IMR-90 (cell line): Measurements from ENCODE around the gene IL1F10. TPM values are rescaled to one million over a fixed set of nuclear protein-coding genes. Genes with fewer than 3 reads are reported as not detected.

Experiments
- ATAC-seq: fragments of 200-7000 bp; cut with Tn5 transposase; 2 replicates; pipeline ENCODE4 v1.9.1; 2020; ENCODE audit warnings: low read depth, mild to moderate bottlenecking, moderate library complexity
- BruUV-seq: library from RNA; stranded (reverse); fragments of 400-500 nt; replicated peaks from 2 replicates; lab custom pipeline; 2021; lab: Mats Ljungman, UMichigan
- CTCF ChIA-PET: fragments of 300-600 bp; formaldehyde crosslinking; extraction: SDS; loops from one replicate; lab custom pipeline; 2021; ENCODE audit warnings: antibody characterized with exemption; lab: Yijun Ruan, JAX
- POLR2A ChIA-PET: fragments of 300-600 bp; sonication (Branson Sonifier 250); formaldehyde crosslinking; loops from one replicate; lab custom pipeline; 2022; ENCODE audit warnings: antibody characterized with exemption; ENCODE audit not compliant: unreplicated experiment; lab: Charles Lee
- DNase-seq: peaks from one replicate; pipeline ENCODE4 v3.0.0; 2013
- H2AFZ ChIP-seq: replicated peaks from 2 replicates; pipeline ENCODE3; 2013; ENCODE audit warnings: low read length, mild to moderate bottlenecking; ENCODE audit not compliant: poor library complexity
- H2AK5ac ChIP-seq: 2 replicates; pipeline ENCODE4 v1.6.1; 2013; ENCODE audit warnings: low read depth, low read length, inconsistent platforms
- H2AK9ac ChIP-seq: replicated peaks from 2 replicates; pipeline ENCODE3; 2013; ENCODE audit warnings: mild to moderate bottlenecking, low read depth, low read length, moderate library complexity; ENCODE audit not compliant: poor library complexity
- H2BK120ac ChIP-seq: 2 replicates; pipeline ENCODE4 v1.6.1; 2013; ENCODE audit warnings: low read depth, low read length, inconsistent platforms
- H2BK15ac ChIP-seq: 3 replicates; pipeline ENCODE4 v1.6.1; 2013; ENCODE audit warnings: low read depth, low read length, inconsistent platforms
- H2BK20ac ChIP-seq: 2 replicates; pipeline ENCODE4 v1.6.1; 2013; ENCODE audit warnings: low read depth, mild to moderate bottlenecking, inconsistent platforms, low read length, moderate library complexity
- H2BK5ac ChIP-seq: 2 replicates; pipeline ENCODE4 v1.6.1; 2013; ENCODE audit warnings: mild to moderate bottlenecking, low read depth, low read length, inconsistent platforms; ENCODE audit not compliant: poor library complexity, severe bottlenecking
- H3K14ac ChIP-seq: replicated peaks from 2 replicates; pipeline ENCODE4 v1.6.1; 2013; ENCODE audit warnings: low read depth, low read length, inconsistent platforms
- H3K18ac ChIP-seq: 2 replicates; pipeline ENCODE4 v1.6.1; 2013; ENCODE audit warnings: low read depth, low read length, control low read depth
- H3K23ac ChIP-seq: 2 replicates; pipeline ENCODE4 v1.6.1; 2013; ENCODE audit warnings: low read depth, low read length, inconsistent platforms
- H3K27ac ChIP-seq: 2 replicates; pipeline ENCODE4 v1.5.1; 2013; ENCODE audit warnings: mild to moderate bottlenecking, control low read depth, low read length; ENCODE audit not compliant: insufficient read depth
- H3K27me3 ChIP-seq: 2 replicates; pipeline ENCODE4 v1.6.1; 2013; ENCODE audit warnings: low read length; ENCODE audit not compliant: control insufficient read depth, insufficient read depth
- H3K36me3 ChIP-seq: 2 replicates; pipeline ENCODE4 v1.6.1; 2013; ENCODE audit warnings: low read length, mixed read lengths; ENCODE audit not compliant: control insufficient read depth, insufficient read depth
- H3K4ac ChIP-seq: 2 replicates; pipeline ENCODE4 v1.6.1; 2013; ENCODE audit warnings: low read depth, low read length, inconsistent platforms
- H3K4me1 ChIP-seq: 2 replicates; pipeline ENCODE4 v1.6.1; 2013; ENCODE audit warnings: low read length, mixed read lengths; ENCODE audit not compliant: control insufficient read depth, insufficient read depth
- H3K4me2 ChIP-seq: 2 replicates; pipeline ENCODE4 v1.6.1; 2013; ENCODE audit warnings: low read depth, mild to moderate bottlenecking, control low read depth, low read length, moderate library complexity
- H3K4me3 ChIP-seq: 2 replicates; pipeline ENCODE4 v1.5.1; 2013; ENCODE audit warnings: low read depth, mild to moderate bottlenecking, control low read depth, low read length, moderate library complexity; ENCODE audit not compliant: insufficient read depth
- H3K56ac ChIP-seq: 2 replicates; pipeline ENCODE4 v1.6.1; 2013; ENCODE audit warnings: low read length, inconsistent platforms; ENCODE audit not compliant: insufficient read depth; ENCODE audit errors: extremely low read depth
- H3K79me1 ChIP-seq, 2 experiments: 2 replicates each; pipeline ENCODE4 v1.6.1; 2013; ENCODE audit warnings: low read length in 2 of 2, inconsistent platforms in 1 of 2, low read depth in 1 of 2
- H3K9ac ChIP-seq: 2 replicates; pipeline ENCODE4 v1.6.1; 2013; ENCODE audit warnings: low read depth, low read length, control low read depth
- H3K9me1 ChIP-seq: 2 replicates; pipeline ENCODE4 v1.6.1; 2013; ENCODE audit warnings: low read length, inconsistent platforms; ENCODE audit not compliant: insufficient read depth
- H3K9me3 ChIP-seq: 2 replicates; pipeline ENCODE4 v1.6.1; 2013; ENCODE audit warnings: low read length; ENCODE audit not compliant: control insufficient read depth, insufficient read depth
- H4K20me1 ChIP-seq: 2 replicates; pipeline ENCODE4 v1.6.1; 2013; ENCODE audit warnings: low read length, inconsistent platforms; ENCODE audit not compliant: insufficient read depth
- H4K5ac ChIP-seq: 2 replicates; pipeline ENCODE4 v1.6.1; 2013; ENCODE audit warnings: mild to moderate bottlenecking, low read depth, low read length, control low read depth
- H4K8ac ChIP-seq, 2 experiments: 2 replicates each; pipeline ENCODE4 v1.6.1; 2013; ENCODE audit warnings: low read depth in 2 of 2, low read length in 2 of 2, control low read depth in 1 of 2, inconsistent platforms in 1 of 2
- H4K91ac ChIP-seq: 2 replicates; pipeline ENCODE4 v1.6.1; 2013; ENCODE audit warnings: low read depth, low read length, inconsistent platforms; ENCODE audit not compliant: insufficient read depth
- ELK1 ChIP-seq: fragments of 150-350 bp; IDR thresholded peaks from 2 replicates; pipeline ENCODE4 v1.6.1; 2016; ENCODE audit warnings: low read depth, mild to moderate bottlenecking, low read length, moderate library complexity, borderline replicate concordance
- MAFK ChIP-seq: IDR thresholded peaks from 2 replicates; pipeline ENCODE4 v1.6.1; 2012; ENCODE audit warnings: low read depth, low read length, improper control_type of control experiment
- WGBS, 2 experiments: methylation state at CpG; one replicate each; pipeline versions ENCODE4 v1.1.5 to v1.1.7; 2013; ENCODE audit warnings: missing lambda C conversion rate in 2 of 2; ENCODE audit not compliant: insufficient read length in 1 of 2; ENCODE audit errors: extremely low coverage in 2 of 2; 5-methylcytosine and 5-hydroxymethylcytosine counted together
- dilution Hi-C: fragments of 300-500 bp; cut with HindIII; formaldehyde crosslinking; loops from one replicate; pipeline ENCODE4 v1.14.3; 2018; ENCODE audit warnings: low sequenced_read_pairs; ENCODE audit not compliant: unreplicated experiment
- in situ Hi-C: fragments of 300-500 bp; cut with MboI; formaldehyde crosslinking; loops from 3 replicates; pipeline ENCODE4 v1.14.3; 2019; ENCODE audit warnings: low sequenced_read_pairs, inconsistent platforms, mixed read lengths
- intact Hi-C: fragments of 100-400 bp; cut with micrococcal nuclease; formaldehyde crosslinking; loops from 2 replicates; pipeline ENCODE4 v1.10.0; 2022
- polyA plus RNA-seq, 3 experiments: library from polyadenylated mRNA; depleted of rRNA; stranded (reverse); fragments of >200 nt; gene quantifications; 2 replicates each; pipeline ENCODE4 v1.2.3, GENCODE V29; 2012; ENCODE audit warnings: low replicate concordance in 1 of 3
- total RNA-seq: library from RNA; depleted of rRNA; stranded (reverse); fragments of >200 nt; gene quantifications from 2 replicates; pipeline ENCODE4 v1.2.3, GENCODE V29; 2012

The IL1F10 gene
- total and polyA plus RNA-seq, 2 of the 4 experiments (the other 2 are of a cell fraction): not detected

- Histone ChIP-seq H3K14ac (no peak overlapping the region), H3K4ac (no peak overlapping the region), H2AK5ac (no peak overlapping the region), H2BK15ac (no peak overlapping the region), H3K4me1 (no peaks in the 10 kb centered on the region), H3K27me3 (no peaks in the 10 kb centered on the region), H4K8ac (no peak overlapping the region), H2BK120ac (no peak overlapping the region), H3K9me1 (no peaks in the 10 kb centered on the region), H3K36me3 (no peaks in the 10 kb centered on the region), H3K9ac (no peak overlapping the region), H3K27ac (no peak overlapping the region), H4K20me1 (no peaks in the 10 kb centered on the region), H4K91ac (no peak overlapping the region), H3K79me1 (no peaks in the 10 kb centered on the region), H3K23ac (no peak overlapping the region), H2BK20ac (no peak overlapping the region), H2AFZ (no peak overlapping the region), H3K4me3 (no peak overlapping the region), H3K56ac (no peak overlapping the region), H2BK5ac (no peak overlapping the region), H4K5ac (no peak overlapping the region), H3K9me3 (no peaks in the 10 kb centered on the region), H3K18ac (no peak overlapping the region), H3K4me2 (no peak overlapping the region), H2AK9ac (no peak overlapping the region)
- BruUV-seq: no TSS peak
- no peak for ATAC-seq
- no peak for DNase-seq
- intact Hi-C loops: no loop called here
- in situ Hi-C loops: no loop called here
- CTCF ChIA-PET: no interaction called here
- dilution Hi-C loops: no loop called here
- POLR2A ChIA-PET: no interaction called here
- TF ChIP-seq MAFK: no peak
- TF ChIP-seq ELK1: no peak
- WGBS, 2 experiments: no CpG with 5 or more reads among the region's 4 CpGs
Observed at GRCh38 chr2:113098041-113098440, 30.3 kb downstream of the IL1F10 start.
